Measurements from ENCODE around the gene IFT22. TPM values are rescaled to one million over a fixed set of nuclear protein-coding genes. Genes with fewer than 3 reads are reported as not detected.
A peak's percentile ranks its signal among the peaks of the same experiment; 100 is the strongest.

Gene IFT22
- total RNA-seq, 2 donors from 2014 or later = 22.0 to 26.9 TPM

DNA sequence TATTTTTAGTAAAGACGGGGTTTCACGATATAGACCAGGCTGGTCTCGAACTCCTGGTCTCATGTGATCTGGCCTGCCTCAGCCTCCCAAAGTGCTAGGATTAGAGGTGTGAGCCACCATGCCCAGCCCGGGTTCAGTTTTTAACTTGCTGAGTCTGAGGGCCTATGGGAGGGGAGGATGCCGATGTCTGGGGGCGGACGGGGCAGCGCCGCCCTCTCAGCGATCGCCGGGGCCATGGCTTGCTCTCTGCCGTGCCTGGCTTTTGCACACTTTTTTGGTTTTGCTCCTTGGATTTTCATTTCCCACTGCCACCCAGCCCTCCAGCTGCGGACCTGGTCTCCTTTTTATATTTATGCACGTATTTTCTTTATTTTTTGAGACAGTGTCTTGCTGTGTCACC is 25.9 kb upstream of the IFT22 start:
- Histone ChIP-seq H3K36me3 (no peaks in the 10 kb centered on the region), H3K27ac (no peak overlapping the region), H3K4me1 (no peaks in the 10 kb centered on the region), H3K9me3 (no peaks in the 10 kb centered on the region), H3K27me3 (no peaks in the 10 kb centered on the region), H3K4me3 (no peak overlapping the region)
- TF ChIP-seq CTCF (IDR thresholded peaks at IDR 0.05) = no peak
- DNase-seq (ENCODE audit: low spot score) = no peak

DNA sequence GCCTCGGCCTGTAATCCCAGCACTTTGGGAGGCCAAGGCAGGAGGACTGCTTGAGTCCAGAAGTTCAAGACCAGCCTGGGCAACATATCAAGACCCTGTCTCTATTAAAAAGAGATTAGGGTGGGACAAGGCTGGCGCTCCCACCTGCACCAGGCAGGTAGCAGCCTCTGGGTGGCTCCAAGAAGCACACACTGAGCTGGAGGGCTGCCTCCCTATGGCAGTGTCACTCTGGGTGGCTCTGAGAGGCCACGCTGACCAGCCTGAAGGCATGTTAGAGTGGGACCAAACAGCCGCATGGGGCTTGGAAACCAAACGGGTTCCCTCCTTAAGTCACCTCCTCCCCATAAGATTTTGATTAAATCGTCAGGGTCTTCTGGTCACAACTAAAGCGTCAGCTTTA is 21.3 kb upstream of the IFT22 start:
- no peak overlapping the region for H3K4me3 ChIP-seq
- H3K27ac ChIP-seq = no peak overlapping the region
- H3K36me3 ChIP-seq = no peaks in the 10 kb centered on the region
- TF ChIP-seq CTCF (IDR thresholded peaks at IDR 0.05) = no peak
- no peak for DNase-seq (ENCODE audit: low spot score)
- H3K27me3 ChIP-seq = no peaks in the 10 kb centered on the region
- H3K9me3 ChIP-seq = no peaks in the 10 kb centered on the region
- no peaks in the 10 kb centered on the region for H3K4me1 ChIP-seq

DNA sequence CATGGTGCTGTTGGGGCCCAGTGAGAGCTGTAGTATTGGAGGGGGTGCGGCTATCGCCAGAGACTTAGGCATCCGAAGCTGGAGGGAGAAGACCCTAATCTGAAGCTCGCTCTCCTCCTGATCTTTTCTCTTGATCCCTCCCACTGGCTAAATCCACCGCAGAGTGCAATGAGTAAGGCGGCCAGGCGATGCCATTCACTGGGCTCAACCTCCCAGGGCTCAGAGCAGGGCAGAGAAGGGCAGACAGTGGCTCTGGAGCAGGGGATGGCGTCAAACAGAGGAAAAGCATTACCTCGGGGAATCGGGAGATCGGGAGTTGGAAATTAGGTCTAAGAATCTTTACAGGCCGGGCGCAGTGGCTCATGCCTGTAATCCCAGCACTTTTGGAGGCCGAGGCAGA is 18.8 kb upstream of the IFT22 start:
- Histone ChIP-seq H3K4me3 (no peak overlapping the region), H3K27ac (no peak overlapping the region), H3K4me1 (no peaks in the 10 kb centered on the region), H3K27me3 (no peaks in the 10 kb centered on the region), H3K9me3 (no peaks in the 10 kb centered on the region), H3K36me3 (no peaks in the 10 kb centered on the region)
- TF ChIP-seq CTCF (IDR thresholded peaks at IDR 0.05) = no peak
- DNase-seq (ENCODE audit: low spot score) = no peak

GRCh38 chr7:101333912-101334311 is 12.3 kb upstream of the IFT22 start:
- no peak for TF ChIP-seq CTCF (IDR thresholded peaks at IDR 0.05)
- no peaks in the 10 kb centered on the region for H3K4me1 ChIP-seq
- H3K4me3 ChIP-seq = no peak overlapping the region
- H3K27ac ChIP-seq = no peak overlapping the region
- DNase-seq (ENCODE audit: low spot score) = no peak
- H3K27me3 ChIP-seq = no peaks in the 10 kb centered on the region
- H3K9me3 ChIP-seq = no peaks in the 10 kb centered on the region
- H3K36me3 ChIP-seq = no peaks in the 10 kb centered on the region

DNA sequence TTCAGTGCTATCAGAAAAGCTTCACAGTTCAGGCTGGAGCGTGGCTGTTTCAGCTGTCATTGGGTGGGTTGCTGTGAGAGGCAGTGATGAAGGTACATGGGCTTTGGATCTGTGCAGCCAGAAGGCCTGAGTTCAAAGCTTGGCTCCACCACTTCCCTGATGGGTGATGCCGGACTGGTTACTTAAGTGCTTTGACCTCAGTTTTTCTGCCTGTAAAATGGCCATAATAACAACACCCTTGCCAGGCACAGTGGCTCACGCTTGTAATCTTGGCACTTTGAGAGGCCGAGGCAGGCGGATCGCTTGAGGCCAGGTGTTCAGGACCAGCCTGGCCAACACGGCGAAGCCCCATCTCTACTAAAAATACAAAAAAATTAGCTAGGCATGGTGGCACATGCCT is 10.4 kb upstream of the IFT22 start:
- Histone ChIP-seq H3K27me3 (no peaks in the 10 kb centered on the region), H3K27ac (no peak overlapping the region), H3K9me3 (no peaks in the 10 kb centered on the region), H3K36me3 (no peaks in the 10 kb centered on the region), H3K4me3 (no peak overlapping the region), H3K4me1 (no peaks in the 10 kb centered on the region)
- TF ChIP-seq CTCF (IDR thresholded peaks at IDR 0.05) = no peak
- DNase-seq (ENCODE audit: low spot score) = no peak

GRCh38 chr7:101330011-101330484 is 8.4 kb upstream of the IFT22 start:
- no peak for TF ChIP-seq CTCF (IDR thresholded peaks at IDR 0.05)
- DNase-seq (ENCODE audit: low spot score) = peak; percentile 62
- Histone ChIP-seq H3K36me3 (no peaks in the 10 kb centered on the region), H3K9me3 (no peaks in the 10 kb centered on the region), H3K27ac (no peak overlapping the region), H3K4me1 (no peaks in the 10 kb centered on the region), H3K27me3 (no peaks in the 10 kb centered on the region), H3K4me3 (no peak overlapping the region)

Data from right atrium auricular region (tissue), 2 donors.